ENCODE measurements around the gene KLF7.

The KLF7 gene

GRCh38 chr2:207163053-207163755, 2.5 kb downstream of the KLF7 start:
- H3K4me1 ChIP-seq (ENCODE audit: control insufficient read depth, low read length) = peaks cover 9% of the 10 kb centered on the region; the same call in 1 of the 2 replicates
- no peak overlapping the region for H3K4me3 ChIP-seq (ENCODE audit: low read length)
- no peak overlapping the region for H3K27ac ChIP-seq (ENCODE audit: low read depth, low read length)
- no peaks in the 10 kb centered on the region for H3K9me3 ChIP-seq (ENCODE audit: control insufficient read depth, insufficient read depth, low read length)
- no peaks in the 10 kb centered on the region for H3K9me2 ChIP-seq (replicated peaks; ENCODE audit: control insufficient read depth, low read length)
- no peaks in the 10 kb centered on the region for H3K36me3 ChIP-seq (ENCODE audit: control insufficient read depth, low read length)
- no peak overlapping the region for H3K4me2 ChIP-seq (ENCODE audit: low read length)
- H4K20me1 ChIP-seq (ENCODE audit: control insufficient read depth, insufficient read depth, low read depth, low read length) = no peaks in the 10 kb centered on the region
- H3K27me3 ChIP-seq (ENCODE audit: control insufficient read depth, low read length) = peaks cover 64% of the 10 kb centered on the region
- no peaks in the 10 kb centered on the region for H3K79me2 ChIP-seq (ENCODE audit: control insufficient read depth, low read length)
- H3F3A ChIP-seq (ENCODE audit: control insufficient read depth, insufficient read depth) = no peaks in the 10 kb centered on the region
- TF ChIP-seq EZH2phosphoT487 (IDR thresholded peaks at IDR 0.05; ENCODE audit: borderline replicate concordance, low read length) (no peak), CTCF (IDR thresholded peaks at IDR 0.05; ENCODE audit: low read depth, low read length, poor library complexity, severe bottlenecking) (no peak)

GRCh38 chr2:207162316-207162715, 3.4 kb downstream of the KLF7 start:
- Histone ChIP-seq H3F3A (ENCODE audit: control insufficient read depth, insufficient read depth) (no peaks in the 10 kb centered on the region), H3K4me2 (ENCODE audit: low read length) (no peak overlapping the region), H4K20me1 (ENCODE audit: control insufficient read depth, insufficient read depth, low read depth, low read length) (no peaks in the 10 kb centered on the region), H3K9me2 (replicated peaks; ENCODE audit: control insufficient read depth, low read length) (no peaks in the 10 kb centered on the region), H3K36me3 (ENCODE audit: control insufficient read depth, low read length) (no peaks in the 10 kb centered on the region), H3K27me3 (ENCODE audit: control insufficient read depth, low read length) (peaks cover 57% of the 10 kb centered on the region), H3K79me2 (ENCODE audit: control insufficient read depth, low read length) (no peaks in the 10 kb centered on the region), H3K27ac (ENCODE audit: low read depth, low read length) (no peak overlapping the region), H3K4me3 (ENCODE audit: low read length) (no peak overlapping the region), H3K4me1 (ENCODE audit: control insufficient read depth, low read length) (peaks cover 9% of the 10 kb centered on the region; the same call in 1 of the 2 replicates), H3K9me3 (ENCODE audit: control insufficient read depth, insufficient read depth, low read length) (no peaks in the 10 kb centered on the region)
- no peak for TF ChIP-seq EZH2phosphoT487 (IDR thresholded peaks at IDR 0.05; ENCODE audit: borderline replicate concordance, low read length)
- TF ChIP-seq CTCF (IDR thresholded peaks at IDR 0.05; ENCODE audit: low read depth, low read length, poor library complexity, severe bottlenecking) = no peak

- TF ChIP-seq EZH2phosphoT487 (IDR thresholded peaks at IDR 0.05; ENCODE audit: borderline replicate concordance, low read length) (no peak), CTCF (IDR thresholded peaks at IDR 0.05; ENCODE audit: low read depth, low read length, poor library complexity, severe bottlenecking) (no peak)
- H3K27ac ChIP-seq (ENCODE audit: low read depth, low read length) = no peak overlapping the region
- H3F3A ChIP-seq (ENCODE audit: control insufficient read depth, insufficient read depth) = no peaks in the 10 kb centered on the region
Measured at GRCh38 chr2:207161247-207162123, 4.3 kb downstream of the KLF7 start.

More at GRCh38 chr2:207161247-207162123, 4.3 kb downstream of the KLF7 start:
- Histone ChIP-seq H3K9me2 (replicated peaks; ENCODE audit: control insufficient read depth, low read length) (no peaks in the 10 kb centered on the region), H3K9me3 (ENCODE audit: control insufficient read depth, insufficient read depth, low read length) (no peaks in the 10 kb centered on the region), H3K4me3 (ENCODE audit: low read length) (no peak overlapping the region), H4K20me1 (ENCODE audit: control insufficient read depth, insufficient read depth, low read depth, low read length) (no peaks in the 10 kb centered on the region), H3K4me2 (ENCODE audit: low read length) (no peak overlapping the region), H3K27me3 (ENCODE audit: control insufficient read depth, low read length) (peaks cover 50% of the 10 kb centered on the region), H3K4me1 (ENCODE audit: control insufficient read depth, low read length) (peaks cover 4% of the 10 kb centered on the region; the same call in 1 of the 2 replicates), H3K36me3 (ENCODE audit: control insufficient read depth, low read length) (no peaks in the 10 kb centered on the region), H3K79me2 (ENCODE audit: control insufficient read depth, low read length) (no peaks in the 10 kb centered on the region)

Data from DOHH2 (cell line).